CD1c-positive myeloid dendritic cell (primary cell): ENCODE data around the gene LKAAEAR1.
A peak's percentile ranks its signal among the peaks of the same experiment; 100 is the strongest.
"Not testable (repeated sequence)": the region's sequence is repeated elsewhere in the genome, so short reads cannot be mapped to it uniquely, and the experiment has no call there.

ENCODE experiments used
- DNase-seq: peaks from one replicate; pipeline ENCODE4 v3.0.0-alpha.2; 2016; ENCODE audit errors: extremely low spot score

Gene LKAAEAR1

GRCh38 chr20:64083804-64084684, at the start of gene LKAAEAR1:
Gene LKAAEAR1, minus strand, starts transcription at chr20:64084398. Its CDS starts 179 bp downstream, at chr20:64084219.
- no peak for DNase-seq

DNA sequence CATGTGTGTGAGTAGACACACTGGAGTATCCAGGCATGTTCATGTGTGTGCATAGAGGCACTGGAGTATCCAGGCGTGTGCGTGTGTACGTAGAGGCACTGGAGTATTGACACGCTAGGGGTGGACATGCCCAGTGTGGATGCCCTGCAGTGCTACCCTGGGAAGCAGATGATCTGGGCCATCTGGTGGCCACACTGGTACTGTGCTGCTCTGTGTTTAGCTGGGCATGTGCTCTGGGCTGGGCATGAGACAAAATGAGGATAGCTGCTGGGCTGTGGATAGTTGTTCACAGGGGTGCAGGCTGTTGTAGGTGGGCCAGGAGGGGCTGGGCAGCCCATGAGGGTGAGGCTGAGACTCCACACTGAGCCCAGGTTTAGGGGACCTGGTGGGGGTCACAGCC, 47.2 kb upstream of the LKAAEAR1 start:
- no peak for DNase-seq

GRCh38 chr20:64130876-64131275, 46.7 kb upstream of the LKAAEAR1 start:
- DNase-seq = no peak

DNA sequence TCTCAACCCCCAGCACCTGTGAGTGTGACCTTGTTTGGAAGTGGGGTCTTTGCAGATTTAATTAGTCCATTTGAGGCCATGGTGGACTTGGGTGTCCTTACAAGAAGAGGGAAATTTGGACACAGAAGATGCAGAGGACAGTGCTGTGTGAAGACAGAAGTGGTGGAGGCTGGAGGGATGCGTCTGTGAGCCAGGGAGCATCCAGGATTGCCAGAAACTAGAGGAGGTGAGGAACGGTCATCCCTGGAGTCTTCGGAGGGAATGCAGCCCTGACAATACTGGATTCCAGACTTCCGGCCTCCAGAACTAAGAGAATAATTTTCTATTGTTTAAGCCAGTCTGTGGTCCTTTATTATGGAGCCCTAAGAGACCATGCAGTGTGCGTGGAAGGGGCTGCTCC, 46.1 kb upstream of the LKAAEAR1 start:
- DNase-seq = no peak

DNA sequence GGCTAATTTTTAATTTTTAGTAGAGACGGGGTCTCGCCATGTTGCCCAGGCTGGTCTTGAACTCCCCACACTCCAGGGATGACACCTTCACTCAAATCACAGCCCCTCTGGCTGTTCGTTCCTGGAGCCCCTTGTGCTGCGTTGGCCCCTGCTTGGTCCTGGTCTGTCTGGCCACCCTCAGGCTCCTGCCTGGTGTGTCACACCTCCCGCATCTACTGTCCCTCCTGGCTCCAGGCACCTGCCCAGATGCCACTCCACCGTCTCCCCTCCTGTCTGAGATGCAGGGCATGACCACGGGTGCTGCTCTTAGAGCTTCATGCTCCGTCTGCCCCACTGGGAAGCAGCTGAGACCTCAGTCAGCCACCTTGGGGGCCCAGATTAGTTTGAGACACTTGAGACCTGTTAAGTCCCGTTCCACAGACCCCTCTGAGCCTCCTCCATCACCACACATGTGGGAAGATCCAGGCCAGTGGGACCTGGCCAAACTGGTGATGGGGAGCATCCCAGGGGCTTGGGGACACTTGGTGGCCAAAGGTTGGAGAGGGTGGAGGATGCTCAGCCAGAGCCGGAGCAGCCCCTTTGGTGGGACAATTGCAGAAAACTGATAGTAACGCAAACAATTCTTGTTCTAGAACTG, 45.1 kb upstream of the LKAAEAR1 start:
- no peak for DNase-seq

DNA sequence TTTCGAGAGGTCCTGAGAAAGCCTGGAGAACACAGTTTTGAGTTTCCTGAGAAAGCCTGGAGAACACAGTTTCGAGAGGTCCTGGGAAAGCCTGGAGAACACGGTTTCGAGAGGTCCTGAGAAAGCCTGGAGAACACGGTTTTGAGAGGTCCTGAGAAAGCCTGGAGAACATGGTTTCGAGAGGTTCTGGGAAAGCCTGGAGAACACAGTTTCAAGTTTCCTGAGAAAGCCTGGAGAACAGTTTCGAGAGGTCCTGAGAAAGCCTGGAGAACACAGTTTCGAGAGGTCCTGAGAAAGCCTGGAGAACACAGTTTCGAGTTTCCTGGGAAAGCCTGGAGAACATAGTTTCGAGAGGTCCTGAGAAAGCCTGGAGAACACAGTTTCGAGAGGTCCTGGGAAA, 39.3 kb upstream of the LKAAEAR1 start:
- not testable (repeated sequence) for DNase-seq

DNA sequence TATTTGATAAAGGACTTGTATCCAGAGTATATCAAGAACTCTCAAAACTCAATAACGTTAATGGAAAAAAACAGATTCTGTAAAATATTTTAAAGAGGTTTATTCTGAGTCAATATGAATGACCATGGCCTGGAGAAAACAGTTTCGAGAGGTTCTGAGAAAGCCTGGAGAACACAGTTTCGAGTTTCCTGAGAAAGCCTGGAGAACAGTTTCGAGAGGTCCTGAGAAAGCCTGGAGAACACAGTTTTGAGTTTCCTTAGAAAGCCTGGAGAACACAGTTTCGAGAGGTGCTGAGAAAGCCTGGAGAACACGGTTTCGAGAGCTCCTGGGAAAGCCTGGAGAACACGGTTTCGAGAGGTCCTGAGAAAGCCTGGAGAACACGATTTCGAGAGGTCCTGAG, 38.7 kb upstream of the LKAAEAR1 start:
- not testable (repeated sequence) for DNase-seq

DNA sequence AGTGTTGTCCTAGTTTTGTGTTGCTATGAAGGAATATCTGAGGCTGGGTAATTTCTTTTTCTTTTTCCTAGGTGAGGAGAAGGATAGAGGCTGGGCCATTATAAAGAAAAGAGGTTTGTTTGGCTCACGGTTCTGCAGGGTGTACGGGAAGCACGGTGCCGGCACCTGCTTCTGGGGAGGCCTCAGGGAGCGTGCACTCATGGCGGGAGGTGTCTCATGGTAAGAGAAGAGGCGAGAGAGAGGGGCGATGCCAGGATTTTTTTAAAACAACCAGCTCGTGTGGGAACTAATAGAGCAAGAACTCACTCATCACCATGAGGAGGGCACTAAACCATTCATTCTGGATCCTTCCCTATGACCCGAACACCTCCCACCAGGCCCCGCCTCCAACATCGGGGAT, 37.4 kb upstream of the LKAAEAR1 start:
- DNase-seq = no peak

GRCh38 chr20:64119681-64120341, 35.6 kb upstream of the LKAAEAR1 start:
- DNase-seq = no peak

DNA sequence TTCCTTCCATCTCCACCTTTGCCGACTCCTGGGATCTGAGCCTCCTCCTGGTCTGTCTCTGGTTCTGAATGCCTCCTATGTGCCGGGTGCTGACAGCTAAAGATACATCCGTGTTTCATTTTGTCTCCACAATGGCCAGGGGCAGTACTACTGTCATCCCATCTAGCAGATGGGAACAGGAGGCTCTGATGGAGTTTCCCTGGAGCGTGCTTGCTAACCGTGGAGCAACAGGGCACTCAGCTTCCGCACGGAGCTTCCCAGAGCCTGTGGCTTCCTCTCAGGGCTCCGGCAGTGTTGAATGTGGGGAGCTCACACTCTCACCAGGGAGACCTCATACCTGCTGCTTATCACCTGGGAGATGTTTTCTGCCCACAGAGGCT, 35.1 kb upstream of the LKAAEAR1 start:
- no peak for DNase-seq

DNA sequence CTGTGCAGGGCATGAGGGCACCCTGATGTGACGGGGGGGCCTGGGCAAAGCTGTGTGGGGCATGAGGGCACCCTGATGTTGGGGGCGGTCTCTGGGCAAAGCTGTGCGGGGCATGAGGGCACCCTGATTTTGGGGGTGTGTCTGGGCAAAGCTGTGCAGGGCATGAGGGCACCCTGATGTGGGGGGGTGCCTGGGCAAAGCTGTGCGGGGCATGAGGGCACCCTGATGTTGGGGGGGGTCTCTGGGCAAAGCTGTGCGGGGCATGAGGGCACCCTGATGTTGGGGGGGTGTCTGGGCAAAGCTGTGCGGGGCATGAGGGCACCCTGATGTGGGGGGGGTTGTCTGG, 33.2 kb upstream of the LKAAEAR1 start:
- DNase-seq = not testable (repeated sequence)

- no peak for DNase-seq
Measured at GRCh38 chr20:64116541-64117431, 32.6 kb upstream of the LKAAEAR1 start.

DNA sequence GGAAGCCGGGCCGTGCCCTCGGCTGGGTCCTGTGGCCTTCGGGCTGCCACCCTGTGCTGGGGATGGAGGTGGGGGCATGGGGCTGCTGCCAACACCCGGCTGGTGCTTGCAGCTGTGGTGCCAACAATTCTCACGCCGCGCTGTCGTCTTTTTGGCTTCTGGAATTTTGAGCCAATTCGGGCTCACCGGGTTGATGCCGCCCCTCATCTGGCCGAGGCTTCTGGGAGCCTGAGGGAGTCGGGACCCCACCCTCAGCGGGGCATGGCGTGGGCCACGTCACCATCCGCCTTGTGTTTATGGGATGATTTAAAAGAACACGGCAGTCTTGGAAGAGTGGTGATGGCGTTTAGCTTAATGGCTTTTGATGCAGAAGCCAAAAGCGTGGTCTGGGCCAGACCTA, 31.8 kb upstream of the LKAAEAR1 start:
- no peak for DNase-seq

DNA sequence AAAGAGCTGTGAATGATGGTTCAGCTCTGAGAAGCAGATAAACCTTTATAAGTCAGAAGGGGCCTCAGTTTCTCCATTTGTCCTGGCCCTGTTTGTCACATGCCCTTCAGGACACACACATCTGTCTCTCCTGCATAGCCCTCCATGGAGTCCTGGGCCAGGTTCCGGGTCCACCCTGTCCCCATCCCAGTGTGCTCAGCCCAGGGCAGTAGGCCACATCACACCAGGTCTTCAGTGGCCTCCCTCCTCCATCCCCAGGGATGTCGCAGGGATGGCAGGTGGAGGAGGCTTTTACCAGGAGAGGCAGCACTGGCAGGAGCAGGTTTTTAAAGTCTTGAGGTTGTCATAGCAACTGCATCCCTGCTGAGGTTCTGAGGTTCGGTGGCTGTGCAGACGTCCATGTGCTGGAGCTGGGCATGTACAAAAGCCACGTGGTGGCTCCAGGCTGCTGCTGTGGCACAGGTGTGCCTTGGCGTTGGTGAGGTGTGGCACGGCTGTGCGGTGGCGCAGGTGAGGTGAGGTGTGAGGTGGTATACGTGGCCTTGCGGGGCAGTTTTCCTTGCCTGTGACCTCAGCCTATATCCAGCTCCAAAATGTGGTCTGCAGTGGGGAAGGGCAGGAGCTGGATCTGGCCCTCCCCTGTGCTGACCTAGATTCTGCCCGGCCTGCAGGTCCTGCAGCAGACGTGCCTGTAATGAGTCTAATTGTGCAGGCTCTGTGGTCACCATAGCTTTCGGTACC, 31.1 kb upstream of the LKAAEAR1 start:
- DNase-seq = no peak

DNA sequence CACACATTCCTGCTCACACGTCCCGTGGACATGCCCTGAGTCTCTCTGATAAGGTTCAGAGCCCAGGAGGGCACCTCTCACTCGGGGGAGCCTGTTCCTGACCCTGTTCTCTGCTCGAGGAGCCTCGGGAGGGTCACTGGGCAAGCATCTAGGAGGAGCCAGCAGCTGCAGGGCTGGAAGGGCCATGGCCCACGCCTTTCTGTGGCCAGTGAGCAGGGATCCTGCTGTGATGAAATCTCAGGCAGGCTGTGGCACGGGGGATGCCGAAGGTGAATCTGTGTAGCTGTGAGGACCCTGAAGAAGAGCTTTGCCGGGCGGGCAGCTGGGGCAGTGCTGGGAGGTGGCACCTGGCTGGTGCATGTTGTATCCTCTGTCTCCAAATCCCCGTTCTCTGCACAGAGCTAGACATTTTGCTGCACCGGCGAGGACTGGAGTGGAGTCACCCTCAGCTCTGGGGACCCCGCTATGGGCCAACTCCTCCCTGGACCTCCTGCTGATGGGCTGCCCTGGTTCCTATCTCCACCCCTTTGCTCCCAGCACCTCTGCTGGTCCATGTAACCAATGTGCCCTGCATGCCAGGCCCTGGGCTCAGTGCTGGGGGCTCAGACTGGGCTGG, 30.3 kb upstream of the LKAAEAR1 start:
- no peak for DNase-seq

DNA sequence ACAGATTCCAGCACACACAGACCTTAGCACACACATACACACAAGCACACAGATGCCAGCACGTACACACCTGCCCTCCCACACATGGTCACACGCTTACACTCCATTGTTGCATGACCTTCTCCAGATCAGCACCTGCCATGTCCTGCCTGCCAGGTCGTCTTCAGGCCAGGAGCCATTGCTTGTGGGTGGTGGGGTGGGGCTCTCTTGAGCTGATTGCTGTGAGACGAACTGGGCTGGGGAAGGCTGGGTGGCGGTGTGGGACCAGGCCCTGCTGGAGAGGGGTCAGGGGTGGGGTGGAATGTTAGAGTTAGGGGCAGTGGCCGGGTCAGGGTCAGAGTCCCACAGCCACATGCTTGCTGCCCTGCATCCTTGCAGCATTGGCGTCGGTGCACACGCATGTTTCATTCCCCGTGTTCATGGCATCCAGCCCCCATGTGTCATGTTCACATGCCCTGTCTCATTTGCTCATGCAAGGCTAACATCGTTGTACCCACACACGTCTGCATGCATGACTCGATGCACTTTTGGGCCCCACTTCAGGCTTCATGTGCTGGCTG, 29.7 kb upstream of the LKAAEAR1 start:
- no peak for DNase-seq

- no peak for DNase-seq
Measured at GRCh38 chr20:64113444-64113775, 29.2 kb upstream of the LKAAEAR1 start.

GRCh38 chr20:64112691-64113443, 28.7 kb upstream of the LKAAEAR1 start:
- DNase-seq = no peak

DNA sequence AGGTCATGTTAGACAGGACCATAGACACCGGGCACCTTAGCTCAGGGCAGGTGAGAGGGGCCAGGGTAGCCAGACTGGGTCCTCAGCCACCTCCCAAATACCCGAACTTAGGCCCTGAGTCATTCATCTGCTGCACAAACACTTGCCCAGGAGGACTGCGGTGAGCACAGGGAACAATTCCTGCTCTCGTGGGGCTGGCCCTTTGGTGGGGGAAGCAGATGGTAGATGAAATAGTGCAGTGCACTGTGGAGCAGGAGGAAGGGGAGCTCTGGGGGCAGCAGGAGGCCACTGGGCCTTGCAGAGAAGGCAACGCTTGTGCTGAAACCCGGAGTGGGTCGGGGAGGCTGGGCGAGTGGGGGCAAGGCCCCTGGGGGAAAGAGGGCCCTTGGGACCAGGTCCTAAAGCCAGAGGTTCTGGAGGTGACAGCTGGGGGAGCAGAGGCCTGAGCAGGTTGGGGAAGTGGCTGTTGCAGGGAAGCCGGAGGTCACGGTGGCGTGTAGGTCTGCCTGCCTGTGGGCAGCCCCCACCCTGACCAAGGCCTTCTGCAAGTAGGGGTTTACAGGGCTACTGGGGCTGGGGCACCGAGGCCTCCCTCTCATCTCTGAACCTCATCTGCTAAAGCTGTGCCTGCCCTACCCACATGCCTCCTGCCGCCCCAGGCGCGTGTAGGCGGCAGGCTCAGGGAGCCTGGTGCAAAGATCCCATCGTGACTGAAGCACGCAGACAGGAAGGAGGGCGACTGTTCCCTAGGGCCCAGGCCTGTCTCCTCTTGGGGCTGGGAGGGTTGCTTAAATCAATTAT, 27.8 kb upstream of the LKAAEAR1 start:
- peak; percentile 30 for DNase-seq
